HAP-1 (cell line): ENCODE results near the gene RAB29.

Experiments
- DNase-seq, 2 experiments: peaks; one replicate each; pipeline ENCODE4 v3.0.0-alpha.2; 2016 to 2020; ENCODE audit warnings: low spot score in 2 of 2
- H3K27me3 ChIP-seq: fragments of 250-450 bp; sonication (Bioruptor Pico); 2 replicates; pipeline ENCODE4 v1.5.1; 2020; ENCODE audit warnings: low read depth, mild to moderate bottlenecking, moderate library complexity
- H3K36me3 ChIP-seq: fragments of 250-450 bp; sonication (Bioruptor Pico); replicated peaks from 2 replicates; pipeline ENCODE4 v1.5.1; 2020; ENCODE audit warnings: mild to moderate bottlenecking
- H3K4me1 ChIP-seq: fragments of 250-450 bp; sonication (Bioruptor Pico); 2 replicates; pipeline ENCODE4 v1.5.1; 2020; ENCODE audit warnings: mild to moderate bottlenecking
- H3K4me3 ChIP-seq: fragments of 250-450 bp; sonication (Bioruptor Pico); 2 replicates; pipeline ENCODE4 v1.5.1; 2020; ENCODE audit warnings: mild to moderate bottlenecking, moderate library complexity
- H3K9me3 ChIP-seq: fragments of 250-450 bp; sonication (Bioruptor Pico); 2 replicates; pipeline ENCODE4 v1.5.1; 2020; ENCODE audit warnings: mild to moderate bottlenecking, moderate library complexity
- in situ Hi-C: fragments of 300-500 bp; cut with MboI; formaldehyde crosslinking; loops from 3 replicates; pipeline ENCODE4 v1.14.3; 2020; ENCODE audit warnings: low sequenced_read_pairs, inconsistent platforms, mixed read lengths

Gene RAB29

GRCh38 chr1:205767248-205767647 lies 8.0 kb downstream of the RAB29 start:
- Histone ChIP-seq H3K9me3 (no peaks in the 10 kb centered on the region), H3K27me3 (no peaks in the 10 kb centered on the region), H3K4me1 (no peaks in the 10 kb centered on the region), H3K36me3 (no peaks in the 10 kb centered on the region), H3K4me3 (no peak overlapping the region)
- no peak for DNase-seq
- in situ Hi-C loops = no loop called here

DNA sequence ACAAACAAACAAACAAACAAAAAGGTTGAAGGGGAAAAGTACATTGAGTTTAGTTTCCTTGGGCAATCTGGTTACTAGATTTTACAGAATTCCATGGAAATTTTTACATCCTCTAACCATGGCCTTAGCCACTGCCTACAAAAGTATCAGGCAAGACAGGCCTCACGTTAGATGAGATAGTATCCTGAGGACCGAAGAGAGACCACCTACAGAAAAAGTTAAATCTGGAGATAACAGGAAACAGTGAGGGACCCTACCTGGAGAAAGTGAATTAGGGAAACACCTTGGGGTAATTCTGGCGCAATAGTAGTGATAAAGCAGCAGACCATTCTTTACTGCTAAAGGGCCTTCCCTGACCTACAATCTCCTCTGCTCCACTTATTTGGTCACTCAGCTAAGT lies 8.7 kb downstream of the RAB29 start:
- Histone ChIP-seq H3K27me3 (no peaks in the 10 kb centered on the region), H3K4me3 (no peak overlapping the region), H3K4me1 (no peaks in the 10 kb centered on the region), H3K36me3 (no peaks in the 10 kb centered on the region), H3K9me3 (no peaks in the 10 kb centered on the region)
- DNase-seq = no peak
- in situ Hi-C loops = no loop called here

- no peaks in the 10 kb centered on the region for H3K4me1 ChIP-seq
- no peak overlapping the region for H3K4me3 ChIP-seq
- no peaks in the 10 kb centered on the region for H3K36me3 ChIP-seq
- no peak for DNase-seq
- in situ Hi-C loops = no loop called here
- no peaks in the 10 kb centered on the region for H3K27me3 ChIP-seq
- no peaks in the 10 kb centered on the region for H3K9me3 ChIP-seq
These were observed 9.2 kb downstream of the RAB29 start for GRCh38 chr1:205766038-205766437.

DNA sequence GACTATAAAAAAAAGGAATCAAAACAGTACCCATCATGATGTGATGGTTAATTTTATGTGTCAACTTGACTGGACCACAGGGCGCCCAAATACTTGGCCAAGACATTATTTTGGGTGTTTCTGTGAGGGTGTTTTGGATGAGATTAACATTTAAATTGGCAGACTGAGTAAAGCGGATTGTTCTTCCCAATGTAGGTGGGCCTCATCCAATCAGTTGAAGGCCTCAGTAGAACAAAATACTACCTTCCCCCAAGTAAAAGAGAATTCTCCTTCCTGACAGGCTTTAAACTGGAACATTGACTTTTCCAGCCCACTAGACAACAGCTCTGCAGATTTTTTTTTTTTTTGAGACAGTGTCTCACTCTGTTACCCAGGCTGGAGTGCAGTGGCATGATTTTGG lies 10.7 kb downstream of the RAB29 start:
- in situ Hi-C loops = no loop called here
- DNase-seq = no peak
- H3K27me3 ChIP-seq = no peaks in the 10 kb centered on the region
- no peaks in the 10 kb centered on the region for H3K36me3 ChIP-seq
- H3K4me3 ChIP-seq = no peak overlapping the region
- H3K9me3 ChIP-seq = no peaks in the 10 kb centered on the region
- H3K4me1 ChIP-seq = no peaks in the 10 kb centered on the region

GRCh38 chr1:205763980-205764379 lies 11.3 kb downstream of the RAB29 start:
- H3K4me1 ChIP-seq = no peaks in the 10 kb centered on the region
- in situ Hi-C loops = no loop called here
- H3K27me3 ChIP-seq = no peaks in the 10 kb centered on the region
- no peaks in the 10 kb centered on the region for H3K9me3 ChIP-seq
- no peak overlapping the region for H3K4me3 ChIP-seq
- H3K36me3 ChIP-seq = no peaks in the 10 kb centered on the region
- no peak for DNase-seq

GRCh38 chr1:205760606-205761005 lies 14.7 kb downstream of the RAB29 start:
- H3K4me1 ChIP-seq = no peaks in the 10 kb centered on the region
- in situ Hi-C loops = no loop called here
- H3K36me3 ChIP-seq = no peaks in the 10 kb centered on the region
- H3K27me3 ChIP-seq = no peaks in the 10 kb centered on the region
- H3K9me3 ChIP-seq = no peaks in the 10 kb centered on the region
- H3K4me3 ChIP-seq = no peak overlapping the region
- DNase-seq = no peak

GRCh38 chr1:205756552-205756951 lies 18.7 kb downstream of the RAB29 start:
- Histone ChIP-seq H3K4me3 (no peak overlapping the region), H3K27me3 (no peaks in the 10 kb centered on the region), H3K9me3 (no peaks in the 10 kb centered on the region), H3K36me3 (no peaks in the 10 kb centered on the region), H3K4me1 (no peaks in the 10 kb centered on the region)
- in situ Hi-C loops = no loop called here
- no peak for DNase-seq

DNA sequence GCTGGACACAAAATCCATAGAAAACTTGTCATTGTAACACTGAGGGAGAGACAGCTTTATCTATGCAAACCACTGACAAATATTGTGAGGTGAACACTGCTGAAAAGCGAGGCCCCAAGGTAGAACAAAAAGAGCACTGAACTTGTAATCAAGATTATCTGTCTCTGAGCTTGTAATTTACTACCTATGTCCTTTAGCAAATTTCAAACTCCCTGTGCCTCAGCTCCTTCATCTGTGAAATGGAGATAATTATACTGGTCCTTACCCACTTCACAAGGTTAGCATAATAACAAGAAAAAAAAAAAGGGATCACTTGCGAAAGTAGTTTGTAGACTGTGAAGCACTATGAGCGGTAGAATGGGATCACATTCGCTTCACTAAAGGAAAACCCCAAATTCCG lies 20.4 kb downstream of the RAB29 start:
- Histone ChIP-seq H3K9me3 (no peaks in the 10 kb centered on the region), H3K4me1 (peaks cover 5% of the 10 kb centered on the region), H3K4me3 (no peak overlapping the region), H3K36me3 (no peaks in the 10 kb centered on the region), H3K27me3 (no peaks in the 10 kb centered on the region)
- in situ Hi-C loops = no loop called here
- DNase-seq = no peak

GRCh38 chr1:205751036-205751651 lies 24.1 kb downstream of the RAB29 start:
- in situ Hi-C loops = no loop called here
- no peak for DNase-seq

DNA sequence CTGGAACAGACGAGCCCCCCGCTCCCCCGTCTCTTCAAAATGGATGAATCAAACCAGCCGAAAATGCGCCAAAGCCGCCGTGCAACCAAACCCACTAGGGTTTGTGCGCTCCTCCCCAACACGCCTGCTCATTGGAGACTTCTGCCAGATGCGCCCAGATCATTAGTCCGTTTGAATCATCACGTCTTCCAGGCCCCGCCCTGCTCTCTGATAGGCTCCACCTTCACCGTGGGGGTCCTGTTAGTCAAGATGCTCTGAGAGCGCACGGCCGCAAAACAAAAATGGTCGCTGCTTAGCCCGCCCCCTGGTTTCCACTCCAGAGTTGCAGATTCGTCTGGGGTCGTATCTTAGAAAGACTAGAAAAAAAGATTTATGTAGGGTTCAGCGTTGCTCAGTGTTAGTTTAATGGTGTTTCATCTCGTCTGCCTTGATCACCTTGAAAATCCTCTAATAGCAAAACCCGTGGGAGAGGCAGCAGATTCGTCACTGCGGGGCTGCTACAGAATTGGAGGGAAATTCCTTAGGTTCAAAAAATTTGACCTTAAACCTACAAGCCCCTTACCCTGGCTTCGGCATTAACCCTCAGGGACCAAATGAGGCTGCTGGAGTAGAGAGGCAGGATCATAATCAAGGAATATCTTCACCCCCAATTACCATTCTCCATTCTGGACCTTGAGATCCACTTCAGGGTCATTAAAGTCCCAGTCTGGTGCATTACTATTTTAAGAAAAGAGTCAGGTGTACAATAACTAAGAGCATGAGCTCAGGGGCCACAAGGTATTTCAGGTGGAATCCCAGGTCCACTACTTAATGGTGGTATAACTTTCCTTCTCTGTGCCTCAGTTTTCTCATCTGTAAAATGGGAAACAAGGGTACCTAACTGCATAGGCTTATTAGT lies 24.9 kb downstream of the RAB29 start, which contains the start of gene NUCKS1:
Gene NUCKS1, minus strand, starts transcription at position 45 of the 898 bp plus-strand sequence. CDS start 209 bp downstream, outside the sequence.
- Histone ChIP-seq H3K36me3 (peaks cover 16% of the 10 kb centered on the region), H3K4me3 (peak within 1 kb of the TSS; percentile 82), H3K4me1 (peaks cover 18% of the 10 kb centered on the region), H3K27me3 (no peaks in the 10 kb centered on the region), H3K9me3 (no peaks in the 10 kb centered on the region)
- in situ Hi-C loops = no loop called here
- peak; percentile 94 to 99 for DNase-seq

More at GRCh38 chr1:205751036-205751651, 24.1 kb downstream of the RAB29 start:
- Histone ChIP-seq H3K9me3 (no peaks in the 10 kb centered on the region), H3K36me3 (peaks cover 13% of the 10 kb centered on the region), H3K27me3 (no peaks in the 10 kb centered on the region), H3K4me3 (no peak overlapping the region), H3K4me1 (peaks cover 11% of the 10 kb centered on the region)

GRCh38 chr1:205749234-205750137 lies 25.8 kb downstream of the RAB29 start:
- Histone ChIP-seq H3K4me1 (peaks cover 26% of the 10 kb centered on the region), H3K36me3 (peaks cover 20% of the 10 kb centered on the region), H3K9me3 (no peaks in the 10 kb centered on the region), H3K4me3 (peak overlapping the region; percentile 82), H3K27me3 (no peaks in the 10 kb centered on the region)
- in situ Hi-C loops = no loop called here
- peak; percentile 95 to 98 for DNase-seq

GRCh38 chr1:205748403-205749233 lies 26.7 kb downstream of the RAB29 start:
- H3K4me1 ChIP-seq = peaks cover 34% of the 10 kb centered on the region
- in situ Hi-C loops = no loop called here
- H3K36me3 ChIP-seq = peaks cover 20% of the 10 kb centered on the region
- no peaks in the 10 kb centered on the region for H3K9me3 ChIP-seq
- no peaks in the 10 kb centered on the region for H3K27me3 ChIP-seq
- DNase-seq = peak; percentile 47 to 58
- H3K4me3 ChIP-seq = peak overlapping the region; percentile 82
